ENCODE measurements around the gene RBM39.
"Not testable (repeated sequence)": the region's sequence is repeated elsewhere in the genome, so short reads cannot be mapped to it uniquely, and the experiment has no call there.

Gene RBM39

GRCh38 chr20:35724321-35725230 lies 17.5 kb downstream of the RBM39 start:
- no peak for DNase-seq

- DNase-seq, result not testable (repeated sequence)
Observed at GRCh38 chr20:35723652-35724320, 18.3 kb downstream of the RBM39 start.

- DNase-seq, result not testable (repeated sequence)
Observed at GRCh38 chr20:35723275-35723639, 18.8 kb downstream of the RBM39 start.

GRCh38 chr20:35721621-35722020 lies 20.4 kb downstream of the RBM39 start:
- no peak for DNase-seq

GRCh38 chr20:35721219-35721618 lies 20.8 kb downstream of the RBM39 start:
- no peak for DNase-seq

- DNase-seq, result no peak
Observed at GRCh38 chr20:35720165-35721123, 21.6 kb downstream of the RBM39 start.

- DNase-seq, result no peak
Observed at GRCh38 chr20:35719717-35720116, 22.3 kb downstream of the RBM39 start.

GRCh38 chr20:35718972-35719635 lies 23.0 kb downstream of the RBM39 start:
- no peak for DNase-seq

GRCh38 chr20:35718321-35718720 lies 23.7 kb downstream of the RBM39 start:
- not testable (repeated sequence) for DNase-seq

GRCh38 chr20:35716330-35716729 lies 25.7 kb downstream of the RBM39 start:
- no peak for DNase-seq

- no peak for DNase-seq
Observed at GRCh38 chr20:35715652-35716051, 26.4 kb downstream of the RBM39 start.

GRCh38 chr20:35714127-35714526 lies 27.9 kb downstream of the RBM39 start:
- DNase-seq, result no peak

GRCh38 chr20:35713120-35713519 lies 28.9 kb downstream of the RBM39 start:
- not testable (repeated sequence) for DNase-seq

- DNase-seq, result no peak
Observed at GRCh38 chr20:35711588-35712209, 30.4 kb downstream of the RBM39 start.

GRCh38 chr20:35710884-35711587 lies 31.0 kb downstream of the RBM39 start:
- DNase-seq, result no peak

GRCh38 chr20:35710039-35710438 lies 32.0 kb downstream of the RBM39 start:
- DNase-seq, result no peak

GRCh38 chr20:35709259-35709658 lies 32.8 kb downstream of the RBM39 start:
- no peak for DNase-seq

- DNase-seq, result no peak
Observed at GRCh38 chr20:35708502-35708901, 33.6 kb downstream of the RBM39 start.

- not testable (repeated sequence) for DNase-seq
Observed at GRCh38 chr20:35706591-35707529, 35.2 kb downstream of the RBM39 start.

GRCh38 chr20:35705894-35706293 lies 36.2 kb downstream of the RBM39 start:
- not testable (repeated sequence) for DNase-seq

All from suppressor macrophage (primary cell).